GM19351 (cell line): ENCODE results near the gene NEO1.

Experiments used
- ATAC-seq: cut with Tn5 transposase; IDR thresholded peaks from one replicate; pipeline ENCODE4 v1.9.1; 2021; ENCODE audit warnings: mild to moderate bottlenecking, moderate library complexity; ENCODE audit not compliant: unreplicated experiment

The NEO1 gene

GRCh38 chr15:73249499-73249898 lies 197.2 kb downstream of the NEO1 start:
- ATAC-seq, result no peak

- ATAC-seq, result no peak
Measured at GRCh38 chr15:73254598-73254997, 202.3 kb downstream of the NEO1 start.

GRCh38 chr15:73258271-73259108 lies 206.2 kb downstream of the NEO1 start:
- ATAC-seq, result peak; percentile 93

GRCh38 chr15:73264881-73265280 lies 212.6 kb downstream of the NEO1 start:
- ATAC-seq, result no peak

GRCh38 chr15:73265536-73266153 lies 213.4 kb downstream of the NEO1 start:
- ATAC-seq, result no peak

GRCh38 chr15:73268457-73268856 lies 216.2 kb downstream of the NEO1 start:
- ATAC-seq, result no peak

- no peak for ATAC-seq
Measured at GRCh38 chr15:73270366-73271097, 218.3 kb downstream of the NEO1 start.

GRCh38 chr15:73273181-73274002 lies 221.1 kb downstream of the NEO1 start:
- no peak for ATAC-seq

GRCh38 chr15:73275862-73276261 lies 223.6 kb downstream of the NEO1 start:
- ATAC-seq, result no peak

- no peak for ATAC-seq
Measured at GRCh38 chr15:73282567-73283365, 230.5 kb downstream of the NEO1 start.

GRCh38 chr15:73283366-73283962 lies 231.2 kb downstream of the NEO1 start:
- ATAC-seq, result no peak

GRCh38 chr15:73284090-73284716 lies 231.9 kb downstream of the NEO1 start:
- no peak for ATAC-seq

- ATAC-seq, result no peak
Measured at GRCh38 chr15:73286311-73286710, 234.0 kb downstream of the NEO1 start.

GRCh38 chr15:73287019-73287418 lies 234.8 kb downstream of the NEO1 start:
- no peak for ATAC-seq

- no peak for ATAC-seq
Measured at GRCh38 chr15:73291441-73291840, 239.2 kb downstream of the NEO1 start.

- ATAC-seq, result no peak
Measured at GRCh38 chr15:73293773-73294172, 241.5 kb downstream of the NEO1 start.

- no peak for ATAC-seq
Measured at GRCh38 chr15:73295630-73296286, 243.5 kb downstream of the NEO1 start.

GRCh38 chr15:73296609-73297353 lies 244.5 kb downstream of the NEO1 start:
- no peak for ATAC-seq
